K562 (cell line): ENCODE measurements around the gene PXN. TPM values are rescaled to one million over a fixed set of nuclear protein-coding genes. Genes with fewer than 3 reads are reported as not detected.
"Not testable (repeated sequence)": the region's sequence is repeated elsewhere in the genome, so short reads cannot be mapped to it uniquely, and the experiment has no call there.

ENCODE experiments used
- ATAC-seq: fragments of 200-7000 bp; cut with Tn5 transposase; 3 replicates; pipeline ENCODE4 v1.9.1; 2020; ENCODE audit warnings: moderate library complexity
- BruUV-seq: library from RNA; stranded (reverse); fragments of 400-500 nt; replicated peaks from 2 replicates; lab custom pipeline; 2021; lab: Mats Ljungman, UMichigan
- CTCF ChIA-PET: fragments of 300-600 bp; formaldehyde crosslinking; extraction: SDS; loops from one replicate; lab custom pipeline; 2021; ENCODE audit warnings: low intra/inter-chr PET ratio; lab: Yijun Ruan, JAX
- POLR2A ChIA-PET: fragments of 300-600, 350-650 bp; sonication (Branson Sonifier 250); formaldehyde crosslinking; extraction: SDS; loops from one replicate; lab custom pipeline; 2021; ENCODE audit warnings: antibody characterized with exemption, inconsistent platforms; lab: Yijun Ruan, JAX
- DNase-seq, 4 experiments: peaks; one replicate each; pipeline versions ENCODE4 v3.0.0 to v3.0.0-alpha.2; 2011 to 2018; ENCODE audit warnings: low spot score in 3 of 4, mixed read lengths in 3 of 4; ENCODE audit errors: extremely low read depth in 1 of 4
- FAIRE-seq: peaks from 2 replicates; lab custom pipeline; 2011; peaks lifted over from hg19 to GRCh38; lab: Jason Lieb, UNC
- H2AFZ ChIP-seq: 2 replicates; pipeline ENCODE4 v1.6.0; 2011; ENCODE audit warnings: low read depth, low read length, control low read depth, inconsistent platforms
- H3K27ac ChIP-seq: fragments of 200-600 bp; 3 replicates; pipeline ENCODE4 v1.8.0; 2011; ENCODE audit warnings: low read depth, mild to moderate bottlenecking, control low read depth, inconsistent platforms, low read length, moderate library complexity, mixed read lengths; ENCODE audit errors: extremely low read depth
- H3K27me3 ChIP-seq, 2 experiments: fragments of 300-600 bp in 1 of 2; 2 replicates in 1 of 2; 3 replicates in 1 of 2; pipeline versions ENCODE4 v1.6.0 to v1.8.0; 2011; ENCODE audit warnings: inconsistent platforms in 2 of 2, low read length in 2 of 2, mild to moderate bottlenecking in 1 of 2, mixed read lengths in 1 of 2, moderate library complexity in 1 of 2; ENCODE audit not compliant: control insufficient read depth in 2 of 2, insufficient read depth in 2 of 2
- H3K36me3 ChIP-seq: fragments of 300-600 bp; 3 replicates; pipeline ENCODE4 v1.8.0; 2011; ENCODE audit warnings: mild to moderate bottlenecking, low read length, inconsistent platforms; ENCODE audit not compliant: control insufficient read depth, insufficient read depth
- H3K4me1 ChIP-seq, 2 experiments: fragments of 200-600 bp in 1 of 2; replicated peaks in 1 of 2; 2 replicates in 1 of 2; 3 replicates in 1 of 2; pipeline versions ENCODE4 v1.5.1 to v1.8.0; 2011; ENCODE audit warnings: inconsistent platforms in 2 of 2, low read length in 2 of 2, mild to moderate bottlenecking in 1 of 2, mixed read lengths in 1 of 2, moderate library complexity in 1 of 2; ENCODE audit not compliant: control insufficient read depth in 2 of 2, insufficient read depth in 2 of 2
- H3K4me2 ChIP-seq: 2 replicates; pipeline ENCODE4 v1.6.1; 2011; ENCODE audit warnings: low read length, control low read depth, inconsistent platforms, mixed read lengths; ENCODE audit not compliant: insufficient read depth
- H3K4me3 ChIP-seq: fragments of 200-600 bp; sonication (generic), shearing (Covaris generic); 2 replicates; pipeline ENCODE4 v1.5.1; 2016; ENCODE audit warnings: control low read depth, inconsistent platforms
- H3K79me2 ChIP-seq: fragments of 200-600 bp; 3 replicates; pipeline ENCODE4 v1.8.0; 2011; ENCODE audit warnings: low read length, inconsistent platforms; ENCODE audit not compliant: control insufficient read depth, insufficient read depth
- H3K9ac ChIP-seq, 2 experiments: 2 replicates each; pipeline versions ENCODE4 v1.6.0 to v1.6.1; 2011; ENCODE audit warnings: low read depth in 2 of 2, low read length in 2 of 2, control low read depth in 1 of 2, inconsistent platforms in 1 of 2, mild to moderate bottlenecking in 1 of 2, mixed read lengths in 1 of 2; ENCODE audit not compliant: insufficient read depth in 1 of 2
- H3K9me1 ChIP-seq: one replicate; pipeline ENCODE4 v1.6.0; 2011; ENCODE audit warnings: inconsistent platforms, mild to moderate bottlenecking, low read length, moderate library complexity; ENCODE audit not compliant: control insufficient read depth, insufficient read depth
- H3K9me3 ChIP-seq: replicated peaks from 2 replicates; pipeline ENCODE4 v1.5.1; 2011; ENCODE audit warnings: low read depth, low read length, inconsistent platforms; ENCODE audit not compliant: control insufficient read depth, insufficient read depth
- H4K20me1 ChIP-seq: replicated peaks from 2 replicates; pipeline ENCODE4 v1.6.1; 2011; ENCODE audit warnings: low read length, inconsistent platforms, mixed read lengths; ENCODE audit not compliant: control insufficient read depth, insufficient read depth
- CEBPG ChIP-seq, 3 experiments: fragments of 200-800 bp in 1 of 3; sonication (Bioruptor generic) in 1 of 3; sonication (generic) in 1 of 3; formaldehyde crosslinking in 1 of 3; IDR thresholded peaks in 2 of 3; conservative IDR thresholded peaks in 1 of 3; 2 replicates each; pipeline versions ENCODE4 v1.6.1 to v1.8.0; 2016 to 2022; ENCODE audit warnings: missing compliant biosample characterization in 2 of 3, missing genetic modification characterization in 2 of 3, mild to moderate bottlenecking in 1 of 3, missing genetic modification reagents in 1 of 3
- FOSL1 ChIP-seq: fragments of 200-800 bp; sonication (Bioruptor generic); conservative IDR thresholded peaks from 2 replicates; pipeline ENCODE4 v1.6.1; 2016; ENCODE audit warnings: missing genetic modification characterization, missing compliant biosample characterization
- PHB ChIP-seq: fragments of 250-450 bp; sonication (Bioruptor Pico); IDR thresholded peaks from 2 replicates; pipeline ENCODE4 v1.5.0; 2021
- RBFOX2 ChIP-seq: fragments of 200-400 bp; formaldehyde crosslinking; IDR thresholded peaks from 2 replicates; pipeline ENCODE4 v1.6.1; 2017; ENCODE audit warnings: low read depth, mild to moderate bottlenecking, low read length, moderate library complexity
- WGBS: fragments of 100-300 bp; shearing (Covaris generic); methylation state at CpG from one replicate; pipeline ENCODE4 v1.1.6; 2016; ENCODE audit warnings: low coverage, mixed read lengths; ENCODE audit not compliant: insufficient coverage; ENCODE audit errors: missing lambda C conversion rate; 5-methylcytosine and 5-hydroxymethylcytosine counted together
- in situ Hi-C: fragments of 300-500 bp; cut with MboI; formaldehyde crosslinking; loops from 4 replicates; pipeline ENCODE4 v1.15.0; 2018; ENCODE audit warnings: inconsistent platforms, mixed read lengths
- intact Hi-C: fragments of 100-400 bp; cut with micrococcal nuclease; formaldehyde crosslinking; loops from 2 replicates; pipeline ENCODE4 v1.14.2; 2022
- polyA plus RNA-seq, 8 experiments: library from polyadenylated mRNA; depleted of rRNA in 4 of 8; stranded (reverse) in 5 of 8; unstranded in 3 of 8; fragments of >200 nt; fragmentation: Nextera tagmentation in 2 of 8; fragmentation: Illumina TruSeq in 1 of 8; extraction: Ambion mirVana in 2 of 8; extraction: Trizol in 1 of 8; gene quantifications; 2 replicates each; pipeline versions ENCODE4 v1.2.1 to v1.2.3, GENCODE V29; 2011 to 2014; ENCODE audit warnings: inconsistent platforms in 1 of 8, missing spikeins in 1 of 8
- total RNA-seq, 7 experiments: library from RNA; depleted of rRNA in 6 of 7; stranded (reverse); fragments of >200 nt in 6 of 7; fragmentation: Illumina TruSeq in 2 of 7; extraction: Trizol in 2 of 7; gene quantifications; 2 replicates each; pipeline versions ENCODE4 v1.2.1 to v1.2.3, GENCODE V29; 2011 to 2021; ENCODE audit warnings: low replicate concordance in 1 of 7

Gene PXN
- total and polyA plus RNA-seq, 9 of the 15 experiments (the other 6 are each of a cell fraction or from before 2014, with no cell fraction given) = 4.0 to 74.1 (median 18.6) TPM

GRCh38 chr12:120193286-120193685 lies 72.2 kb downstream of the PXN start:
- peak; percentile 13 for TF ChIP-seq RBFOX2
- intact Hi-C loops, H3K27ac ChIP-seq, FAIRE-seq, H2AFZ ChIP-seq, H3K9me3 ChIP-seq, CTCF ChIA-PET, in situ Hi-C loops, ATAC-seq, BruUV-seq, H3K27me3 ChIP-seq, DNase-seq, H3K9me1 ChIP-seq: not testable (repeated sequence)
- peaks cover 94% of the 10 kb centered on the region for H3K79me2 ChIP-seq
- peaks cover 23% of the 10 kb centered on the region for H4K20me1 ChIP-seq
- peaks cover 12 to 32% of the 10 kb centered on the region in 2 experiments; a peak in 4 of 5 replicates for H3K4me1 ChIP-seq
- POLR2A ChIA-PET = interaction anchor here (0.7 to 12.6 kb wide), 7 partner anchors 8 to 99 kb away, joined by 3 to 331 read pairs (median 5); partner anchors contain the start of genes RAB35, RNU4-2 and RPLP0
- WGBS = 27% methylated on average over 7 of the region's 8 CpGs
- peak overlapping the region; percentile 99 for H3K4me2 ChIP-seq
- H3K4me3 ChIP-seq = peak overlapping the region; percentile 98
- peak overlapping the region; percentile 73 to 94 for H3K9ac ChIP-seq
- H3K36me3 ChIP-seq = peaks cover 71% of the 10 kb centered on the region

DNA sequence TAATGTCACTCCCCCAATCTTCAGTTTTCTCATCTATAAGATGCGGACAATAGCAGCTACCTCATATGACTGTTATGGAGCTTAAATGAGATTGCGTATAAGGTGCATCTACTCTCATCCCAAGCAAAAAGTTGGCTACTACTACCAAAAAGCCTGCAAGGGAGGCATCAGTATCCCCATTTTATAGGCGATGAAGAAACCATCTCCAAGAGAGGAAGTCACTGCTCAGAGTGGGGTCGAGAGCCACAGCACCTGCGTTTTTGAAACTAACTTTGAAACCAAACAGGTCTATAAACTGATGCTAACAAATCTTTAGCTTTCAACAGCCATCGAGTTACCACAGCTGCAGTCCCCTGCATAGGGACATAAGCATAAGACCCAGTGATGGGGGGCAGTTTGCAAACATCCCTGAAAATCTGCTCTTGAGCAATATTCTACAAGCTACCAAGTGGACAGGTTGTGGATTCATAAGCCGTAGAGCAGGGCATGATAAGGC lies 74.5 kb downstream of the PXN start:
- Histone ChIP-seq H4K20me1 (peaks cover 14% of the 10 kb centered on the region; the same call in 1 of the 2 replicates), H3K79me2 (peaks cover 87% of the 10 kb centered on the region), H3K27ac (no peak overlapping the region), H3K4me1 (peaks cover 12 to 17% of the 10 kb centered on the region in 2 experiments; a peak in 4 of 5 replicates), H3K4me3 (no peak overlapping the region), H2AFZ (no peak overlapping the region), H3K27me3 (no peaks in the 10 kb centered on the region), H3K9me1 (no peaks in the 10 kb centered on the region), H3K4me2 (no peak overlapping the region), H3K9ac (no peak overlapping the region), H3K36me3 (peaks cover 71% of the 10 kb centered on the region), H3K9me3 (no peaks in the 10 kb centered on the region)
- intact Hi-C loops (no loop called here), in situ Hi-C loops (no loop called here)
- WGBS = 81% methylated on average over 7 of the region's 7 CpGs
- ATAC-seq (no peak), FAIRE-seq (no peak), DNase-seq (no peak)
- no peak for TF ChIP-seq FOSL1 (tag)
- no peak for TF ChIP-seq CEBPG (CRISPR knock-in tag; IDR thresholded peaks at IDR 0.05)
- TF ChIP-seq CEBPG (tag; conservative IDR thresholded peaks at IDR 0.05 in 1 of 2, IDR thresholded peaks at IDR 0.05 in 1 of 2) = no peak
- no peak for TF ChIP-seq PHB (CRISPR knock-in tag)
- ChIA-PET CTCF (no interaction called here), POLR2A (interaction anchor here (0.7 to 8.0 kb wide), 6 partner anchors 10 to 101 kb away, joined by 3 to 106 read pairs (median 4); partner anchors contain the start of genes RNU4-2 and RPLP0)
- BruUV-seq = no TSS peak
